Eye (tissue), 1 donor: Measurements from ENCODE around the gene PODNL1.

Source experiments
- DNase-seq: peaks from one replicate; pipeline ENCODE4 v3.0.0-alpha.2; 2015

Gene PODNL1

DNA sequence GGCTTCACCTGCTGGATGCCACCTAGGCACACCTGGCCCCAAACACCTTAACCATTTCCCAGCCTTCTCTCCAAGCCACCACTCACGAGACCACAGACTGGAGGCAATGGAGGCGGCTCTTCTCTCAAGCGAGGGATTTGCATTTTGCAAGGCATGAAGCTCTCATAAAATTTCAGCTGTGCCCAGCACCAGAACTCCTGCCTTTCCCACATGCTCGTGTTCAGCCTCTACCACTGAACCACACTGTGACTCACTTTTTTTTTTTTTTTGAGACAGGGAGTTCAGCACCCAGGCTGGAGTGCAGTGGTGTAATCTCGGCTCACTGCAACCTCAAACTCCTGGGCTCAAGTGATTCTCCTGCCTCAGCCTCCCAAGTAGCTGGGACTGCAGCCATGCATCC is 50.7 kb downstream of the PODNL1 start:
- no peak for DNase-seq

- DNase-seq: no peak
Measured at GRCh38 chr19:13887018-13887436, 51.2 kb downstream of the PODNL1 start.

DNA sequence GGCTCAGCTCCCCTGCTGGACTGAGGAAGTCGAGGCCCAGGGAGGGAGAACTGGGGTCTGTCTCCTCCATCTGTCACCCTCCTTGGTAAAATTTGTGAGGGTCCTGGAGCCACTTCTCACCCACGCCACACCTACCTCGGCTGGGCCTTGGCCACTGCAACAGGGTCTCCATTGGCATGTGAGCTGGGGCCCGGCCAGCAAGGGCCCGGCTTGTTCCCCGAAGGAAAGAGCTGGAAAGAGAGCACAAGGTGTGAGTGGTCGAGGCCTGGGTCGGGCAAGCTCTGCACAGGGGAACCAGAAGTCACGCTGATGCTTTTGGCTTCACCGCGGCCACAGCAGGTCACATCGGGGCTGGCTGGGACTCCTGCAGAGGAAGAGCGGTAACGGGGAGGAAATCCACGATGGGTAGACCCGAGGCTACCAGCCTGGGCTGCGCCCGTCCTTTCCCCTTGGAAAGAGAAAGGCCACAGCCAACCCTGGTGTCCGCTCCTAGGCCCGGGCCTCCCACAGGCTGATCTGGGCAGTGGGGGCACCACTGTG is 52.3 kb downstream of the PODNL1 start:
- no peak for DNase-seq

DNA sequence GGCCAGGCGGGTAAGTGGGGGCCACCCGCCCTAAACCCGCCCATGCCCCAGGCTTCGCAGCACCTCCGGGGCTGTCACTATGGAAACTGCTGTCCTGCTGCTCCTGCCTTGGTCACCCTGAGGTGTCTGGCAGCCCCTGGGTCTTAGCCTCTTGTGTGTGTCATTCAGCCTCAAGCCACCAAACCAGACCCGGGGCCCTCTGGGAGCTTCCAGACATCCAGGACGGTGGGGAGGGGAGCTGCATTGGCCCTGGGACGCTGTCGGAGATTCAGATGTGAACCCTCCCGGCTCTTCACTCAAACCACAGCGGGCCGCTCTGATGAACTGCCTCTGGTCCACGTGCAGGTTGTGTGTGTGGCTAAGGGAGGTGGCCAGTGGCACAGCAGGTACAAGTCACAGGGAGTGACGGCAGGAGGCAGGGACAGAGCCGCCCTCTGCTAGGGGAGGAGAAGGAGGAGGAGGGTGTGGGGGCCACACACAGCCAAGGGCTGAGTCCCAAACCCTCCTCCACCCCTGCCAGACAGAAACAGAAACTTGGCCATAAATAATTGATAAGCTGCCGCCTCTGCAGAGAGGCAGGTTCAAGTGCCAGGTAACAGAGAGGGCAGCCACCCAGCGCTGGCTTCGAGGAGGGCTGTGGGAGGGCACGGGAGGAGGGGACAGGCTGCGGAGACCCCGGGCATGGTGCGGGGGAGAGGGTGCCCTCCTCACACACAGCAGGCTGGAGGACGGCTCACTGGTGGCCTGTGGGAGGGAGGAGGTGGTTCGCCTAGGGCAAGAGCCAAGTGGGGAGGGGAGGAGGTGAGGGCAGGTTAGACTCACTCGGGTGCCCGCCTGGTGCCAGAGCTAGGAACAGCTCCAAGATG is 53.3 kb downstream of the PODNL1 start:
- no peak for DNase-seq

DNA sequence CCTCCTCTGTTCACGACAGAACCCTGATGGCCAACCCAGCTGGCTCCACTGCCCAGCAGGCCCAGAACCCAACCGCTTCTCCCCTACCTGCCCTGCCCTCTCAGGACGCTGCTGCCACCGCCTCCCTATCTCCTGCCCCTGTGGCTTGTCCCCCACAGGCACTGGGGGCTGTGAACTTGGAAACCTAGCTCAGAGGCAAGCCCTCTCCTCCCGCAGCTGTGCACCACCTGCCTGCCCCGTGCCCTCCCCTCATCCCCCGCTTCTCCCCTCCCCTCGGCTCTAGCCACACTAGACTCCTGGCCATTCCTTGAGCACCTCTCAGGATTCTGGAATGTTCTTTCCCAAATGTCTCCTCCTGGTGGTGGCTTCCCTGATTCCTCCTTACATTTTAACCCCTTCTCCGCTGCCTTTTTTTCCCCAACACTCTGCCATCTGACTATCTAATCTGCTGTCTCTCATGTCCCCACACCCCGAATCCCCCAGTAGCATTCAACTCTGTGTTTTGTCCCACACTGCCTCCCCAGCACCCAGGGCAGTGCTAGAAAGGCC is 54.6 kb downstream of the PODNL1 start:
- DNase-seq: no peak

- no peak for DNase-seq
Measured at GRCh38 chr19:13882836-13883235, 55.4 kb downstream of the PODNL1 start.

DNA sequence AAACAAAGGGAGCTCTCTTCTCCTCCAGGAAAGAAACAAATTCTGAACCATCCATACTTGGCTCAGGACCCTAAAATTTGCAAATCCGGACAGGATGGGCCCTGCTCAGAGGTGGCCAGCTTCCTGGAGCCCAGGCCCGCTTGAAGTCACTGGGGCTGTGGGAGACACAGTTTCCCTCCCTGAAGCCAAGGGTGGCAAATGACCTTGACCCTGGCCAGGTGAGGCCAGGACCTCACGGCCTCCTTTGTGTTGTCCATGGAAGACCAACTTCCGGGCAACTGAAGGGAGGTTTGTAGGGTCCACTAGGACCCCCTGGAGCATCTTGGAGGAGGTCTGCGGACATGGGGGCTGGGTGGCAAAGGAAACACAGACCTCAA is 55.8 kb downstream of the PODNL1 start:
- DNase-seq: no peak

- peak; percentile 55 for DNase-seq
Measured at GRCh38 chr19:13881692-13882418, 56.4 kb downstream of the PODNL1 start.

DNA sequence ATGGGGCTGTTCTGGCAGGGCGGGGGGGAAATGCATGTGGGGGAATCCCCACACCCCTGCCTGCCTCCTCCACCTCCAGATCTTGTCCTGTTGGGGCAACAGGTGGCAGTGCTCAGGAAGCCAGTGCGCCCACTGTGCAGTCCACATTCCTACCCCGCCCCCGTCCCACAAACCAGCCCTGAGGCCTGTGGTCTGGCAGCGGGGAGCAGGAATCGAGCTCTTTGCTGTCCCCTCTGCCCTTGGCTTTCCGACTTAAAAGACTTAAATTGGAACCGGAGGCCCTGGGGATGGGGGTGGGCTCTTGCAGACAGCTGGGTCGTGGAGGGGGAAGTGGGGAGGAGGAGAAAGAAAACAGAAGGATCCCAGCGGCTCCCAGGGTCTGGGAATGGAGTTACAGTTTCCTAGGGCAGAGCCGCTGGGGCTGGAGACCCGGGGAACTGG is 56.9 kb downstream of the PODNL1 start:
- peak; percentile 75 for DNase-seq
